ENCODE results near the gene CAPZA2.

- TF ChIP-seq POLR2A (IDR thresholded peaks at IDR 0.05), result no peak
- TF ChIP-seq, protein P1, sequence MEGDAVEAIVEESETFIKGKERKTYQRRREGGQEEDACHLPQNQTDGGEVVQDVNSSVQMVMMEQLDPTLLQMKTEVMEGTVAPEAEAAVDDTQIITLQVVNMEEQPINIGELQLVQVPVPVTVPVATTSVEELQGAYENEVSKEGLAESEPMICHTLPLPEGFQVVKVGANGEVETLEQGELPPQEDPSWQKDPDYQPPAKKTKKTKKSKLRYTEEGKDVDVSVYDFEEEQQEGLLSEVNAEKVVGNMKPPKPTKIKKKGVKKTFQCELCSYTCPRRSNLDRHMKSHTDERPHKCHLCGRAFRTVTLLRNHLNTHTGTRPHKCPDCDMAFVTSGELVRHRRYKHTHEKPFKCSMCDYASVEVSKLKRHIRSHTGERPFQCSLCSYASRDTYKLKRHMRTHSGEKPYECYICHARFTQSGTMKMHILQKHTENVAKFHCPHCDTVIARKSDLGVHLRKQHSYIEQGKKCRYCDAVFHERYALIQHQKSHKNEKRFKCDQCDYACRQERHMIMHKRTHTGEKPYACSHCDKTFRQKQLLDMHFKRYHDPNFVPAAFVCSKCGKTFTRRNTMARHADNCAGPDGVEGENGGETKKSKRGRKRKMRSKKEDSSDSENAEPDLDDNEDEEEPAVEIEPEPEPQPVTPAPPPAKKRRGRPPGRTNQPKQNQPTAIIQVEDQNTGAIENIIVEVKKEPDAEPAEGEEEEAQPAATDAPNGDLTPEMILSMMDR (IDR thresholded peaks at IDR 0.05), result no peak
- TF ChIP-seq POLR2AphosphoS5 (IDR thresholded peaks at IDR 0.05), result no peak
Observed at GRCh38 chr7:116877443-116878217, 15.2 kb downstream of the CAPZA2 start.

Measured in suprapubic skin (tissue), 4 donors.